ENCODE results near the gene PCSK5. TPM values are rescaled to one million over a fixed set of nuclear protein-coding genes. Genes with fewer than 3 reads are reported as not detected.
"Not testable (repeated sequence)": the region's sequence is repeated elsewhere in the genome, so short reads cannot be mapped to it uniquely, and the experiment has no call there.

PCSK5 gene
- total and polyA plus RNA-seq, 8 donors: 0.99 to 10.3 (median 4.4) TPM

DNA sequence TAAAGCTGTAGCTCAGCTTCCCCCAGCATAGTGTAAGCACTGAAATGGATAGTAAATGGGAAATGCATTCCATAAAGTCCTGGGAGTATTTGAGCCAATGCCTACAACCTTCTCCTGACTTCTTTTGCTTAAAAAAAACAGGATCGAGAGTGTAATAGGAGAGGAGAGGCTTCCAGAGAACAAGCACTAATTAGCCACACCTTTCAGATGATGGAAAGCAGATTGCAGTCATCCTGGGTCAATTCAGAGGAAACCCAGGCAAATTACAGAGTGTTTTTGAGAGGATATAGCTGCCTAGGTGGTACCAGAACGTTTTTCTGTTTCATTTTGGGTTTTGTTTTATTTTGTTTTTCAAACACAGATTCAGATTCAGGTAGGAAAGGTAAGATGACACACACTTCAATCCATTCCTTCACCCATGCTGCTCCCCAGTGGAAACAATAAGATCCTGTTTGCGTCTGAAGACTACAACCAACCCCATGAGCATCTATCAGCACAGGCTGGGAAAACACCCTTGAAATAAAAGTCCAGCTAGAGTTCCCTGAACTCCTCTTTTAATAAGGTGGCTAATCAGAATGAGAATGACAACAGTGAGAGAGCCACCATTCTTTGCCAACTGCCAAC lies 408.2 kb downstream of the PCSK5 start:
- Histone ChIP-seq H3K9me3 (no peaks in the 10 kb centered on the region), H3K27me3 (no peaks in the 10 kb centered on the region), H3K27ac (no peak overlapping the region), H3K4me3 (no peak overlapping the region), H3K4me1 (peaks cover 0 to 4% (median 0%) of the 10 kb centered on the region in 3 donors), H3K36me3 (no peaks in the 10 kb centered on the region)
- WGBS, 2 donors: 56 to 57% methylated on average over 3 of the region's 3 CpGs
- ATAC-seq (no peak), FAIRE-seq (no peak), DNase-seq (no peak)
- intact Hi-C loops (cut with DNase I): loop anchor here in 2 of 3 donors (10.0 kb wide), 2 partner anchors 434 to 1094 kb away; no protein-coding TSS in a partner anchor
- TF ChIP-seq, protein P1, sequence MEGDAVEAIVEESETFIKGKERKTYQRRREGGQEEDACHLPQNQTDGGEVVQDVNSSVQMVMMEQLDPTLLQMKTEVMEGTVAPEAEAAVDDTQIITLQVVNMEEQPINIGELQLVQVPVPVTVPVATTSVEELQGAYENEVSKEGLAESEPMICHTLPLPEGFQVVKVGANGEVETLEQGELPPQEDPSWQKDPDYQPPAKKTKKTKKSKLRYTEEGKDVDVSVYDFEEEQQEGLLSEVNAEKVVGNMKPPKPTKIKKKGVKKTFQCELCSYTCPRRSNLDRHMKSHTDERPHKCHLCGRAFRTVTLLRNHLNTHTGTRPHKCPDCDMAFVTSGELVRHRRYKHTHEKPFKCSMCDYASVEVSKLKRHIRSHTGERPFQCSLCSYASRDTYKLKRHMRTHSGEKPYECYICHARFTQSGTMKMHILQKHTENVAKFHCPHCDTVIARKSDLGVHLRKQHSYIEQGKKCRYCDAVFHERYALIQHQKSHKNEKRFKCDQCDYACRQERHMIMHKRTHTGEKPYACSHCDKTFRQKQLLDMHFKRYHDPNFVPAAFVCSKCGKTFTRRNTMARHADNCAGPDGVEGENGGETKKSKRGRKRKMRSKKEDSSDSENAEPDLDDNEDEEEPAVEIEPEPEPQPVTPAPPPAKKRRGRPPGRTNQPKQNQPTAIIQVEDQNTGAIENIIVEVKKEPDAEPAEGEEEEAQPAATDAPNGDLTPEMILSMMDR (IDR thresholded peaks at IDR 0.05): no peak

DNA sequence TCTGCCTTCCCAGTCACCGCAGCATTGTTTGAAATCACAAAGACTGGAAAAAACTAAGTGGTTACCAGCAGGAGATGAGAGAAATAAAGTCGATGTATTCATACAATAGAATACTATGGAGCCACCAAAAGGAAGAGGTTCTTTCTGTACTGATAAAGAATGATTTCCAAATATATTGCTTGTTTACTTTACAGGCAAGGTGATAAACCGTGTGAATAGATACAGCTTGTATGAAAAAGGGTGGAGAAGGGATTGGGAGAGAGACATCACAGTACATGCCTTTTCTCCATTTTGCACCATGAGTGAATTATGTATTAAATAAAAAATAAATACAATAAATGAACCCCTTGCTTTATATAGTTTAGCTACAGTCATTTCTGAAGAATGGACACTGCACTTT lies 412.1 kb downstream of the PCSK5 start:
- no peak overlapping the region for H3K4me3 ChIP-seq
- H3K9me3 ChIP-seq: no peaks in the 10 kb centered on the region
- H3K36me3 ChIP-seq: no peaks in the 10 kb centered on the region
- no peak overlapping the region for H3K27ac ChIP-seq
- no peak for DNase-seq
- peaks cover 0 to 4% (median 0%) of the 10 kb centered on the region in 3 donors for H3K4me1 ChIP-seq
- TF ChIP-seq, protein P1 (IDR thresholded peaks at IDR 0.05): no peak
- FAIRE-seq: no peak
- WGBS, 2 donors: 53 to 54% methylated on average over 3 of the region's 3 CpGs
- intact Hi-C loops (cut with DNase I): loop anchor here in 1 of 3 donors (10.0 kb wide), 1 partner anchor 1038 kb away; no protein-coding TSS in a partner anchor
- no peaks in the 10 kb centered on the region for H3K27me3 ChIP-seq
- ATAC-seq: peak in 2 of 4 donors; percentile 11 to 30

DNA sequence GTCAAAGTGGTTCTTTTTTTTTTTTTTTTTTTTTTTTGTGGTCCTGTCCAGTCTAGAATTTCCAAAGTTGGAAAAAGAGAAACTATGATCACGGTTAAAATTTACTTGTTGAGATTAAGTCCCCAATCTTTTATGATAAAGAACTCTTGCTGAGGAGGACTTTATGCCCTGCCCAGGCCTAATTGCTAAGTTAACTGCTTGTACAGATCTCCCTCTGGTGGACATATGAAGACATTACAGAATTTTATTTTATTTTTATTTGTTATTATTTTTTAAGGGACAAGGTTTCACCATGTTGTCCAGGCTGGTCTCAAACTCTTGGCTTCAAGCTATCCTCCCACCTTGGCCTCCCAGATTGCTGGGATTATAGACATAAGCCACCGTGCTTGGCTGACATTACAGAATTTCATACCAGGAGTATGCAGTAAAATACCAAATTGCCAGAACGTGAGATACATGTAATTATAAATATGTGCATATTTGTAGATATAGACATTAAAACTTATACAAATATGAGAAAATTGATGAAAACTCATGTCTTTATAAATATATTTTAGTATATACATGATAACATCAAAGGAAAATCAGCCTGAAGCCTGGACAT lies 412.6 kb downstream of the PCSK5 start:
- no peak for FAIRE-seq

DNA sequence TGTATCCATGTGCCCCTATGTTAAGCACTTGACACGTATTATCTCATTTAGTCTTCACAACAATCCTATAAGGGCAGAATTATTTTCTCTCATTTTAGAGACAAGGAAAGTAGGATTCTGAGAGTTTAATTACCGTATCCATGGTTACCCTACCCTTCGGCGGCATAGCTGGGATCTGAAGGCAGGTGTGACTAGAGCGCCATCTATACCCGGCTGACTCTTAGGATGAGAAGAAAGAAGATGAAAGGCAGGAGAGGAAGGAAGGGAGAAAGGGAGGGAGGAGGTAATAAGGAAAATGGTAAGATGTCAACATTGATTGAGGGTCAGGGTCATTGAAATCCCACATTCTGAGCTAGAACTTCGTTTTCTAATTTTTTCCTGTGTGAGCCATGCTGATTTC lies 416.6 kb downstream of the PCSK5 start:
- H3K4me1 ChIP-seq, H3K27ac ChIP-seq, DNase-seq, ATAC-seq, H3K4me3 ChIP-seq, H3K27me3 ChIP-seq, H3K36me3 ChIP-seq, H3K9me3 ChIP-seq, FAIRE-seq: not testable (repeated sequence)
- intact Hi-C loops (cut with DNase I): loop anchor here in 1 of 3 donors (10.0 kb wide), 1 partner anchor 1042 kb away; no protein-coding TSS in a partner anchor
- 50 to 75% methylated on average over 6 of the region's 7 CpGs for WGBS, 2 donors

More for the DNA sequence above, 412.6 kb downstream of the PCSK5 start:
- H3K9me3 ChIP-seq: no peaks in the 10 kb centered on the region
- TF ChIP-seq, protein P1 (IDR thresholded peaks at IDR 0.05): peak; percentile 33 to 57 (median 50)
- H3K27ac ChIP-seq: no peak overlapping the region
- intact Hi-C loops (cut with DNase I): loop anchor here in 1 of 3 donors (10.0 kb wide), 1 partner anchor 1038 kb away; no protein-coding TSS in a partner anchor
- DNase-seq (peak in 1 of 6 donors; percentile 16), ATAC-seq (peak; percentile 40 to 88 (median 80))
- no peak overlapping the region for H3K4me3 ChIP-seq
- no peaks in the 10 kb centered on the region for H3K36me3 ChIP-seq
- 25 to 29% methylated on average over 3 of the region's 3 CpGs for WGBS, 2 donors
- no peaks in the 10 kb centered on the region for H3K27me3 ChIP-seq
- H3K4me1 ChIP-seq: peaks cover 0 to 4% (median 0%) of the 10 kb centered on the region in 3 donors

DNA sequence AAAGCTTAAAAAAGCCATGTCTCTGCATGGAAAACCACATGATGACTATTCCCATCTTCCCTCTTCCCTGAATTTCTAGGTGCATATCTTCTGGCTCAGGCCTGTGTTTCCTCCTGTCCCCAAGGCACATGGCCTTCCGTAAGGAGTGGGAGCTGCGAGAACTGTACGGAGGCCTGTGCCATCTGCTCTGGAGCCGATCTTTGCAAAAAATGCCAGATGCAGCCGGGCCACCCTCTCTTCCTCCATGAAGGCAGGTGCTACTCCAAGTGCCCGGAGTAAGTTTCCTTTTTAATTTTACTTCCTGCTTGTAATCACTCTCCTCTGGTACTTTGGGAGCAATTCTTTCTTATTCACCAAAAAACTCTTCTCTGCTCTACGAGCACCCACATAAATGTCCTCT lies 420.1 kb downstream of the PCSK5 start:
- peak overlapping the region in 1 of 4 donors; percentile 25 for H3K27ac ChIP-seq
- H3K4me1 ChIP-seq: no peaks in the 10 kb centered on the region
- H3K36me3 ChIP-seq: no peaks in the 10 kb centered on the region
- intact Hi-C loops (cut with DNase I): no loop called here
- no peak for ATAC-seq
- no peak for DNase-seq
- no peak for FAIRE-seq
- H3K9me3 ChIP-seq: no peaks in the 10 kb centered on the region
- no peak overlapping the region for H3K4me3 ChIP-seq
- TF ChIP-seq, protein P1 (IDR thresholded peaks at IDR 0.05): no peak
- WGBS, 2 donors: 95 to 96% methylated on average over 7 of the region's 7 CpGs
- H3K27me3 ChIP-seq: no peaks in the 10 kb centered on the region

Data from pancreas (tissue), 10 donors.